Cardiac fibroblast (primary cell): Measurements from ENCODE around the gene GPBAR1.
"Not testable (repeated sequence)": the region's sequence is repeated elsewhere in the genome, so short reads cannot be mapped to it uniquely, and the experiment has no call there.

Source experiments
- DNase-seq, 2 donors: peaks; one replicate each; pipeline versions ENCODE4 v3.0.0 to v3.0.0-alpha.2; 2010; ENCODE audit warnings: low read depth in 2 of 2
- H3K4me3 ChIP-seq, 2 donors: replicated peaks in 1 of 2; 1 replicate in 1 of 2; 2 replicates in 1 of 2; pipeline ENCODE4 v1.5.1; 2011; ENCODE audit warnings: low read depth in 2 of 2, low read length in 2 of 2, mild to moderate bottlenecking in 2 of 2, moderate library complexity in 1 of 2
- CTCF ChIP-seq: IDR thresholded peaks from one replicate; pipeline ENCODE4 v1.5.1; 2011; ENCODE audit warnings: low read depth, mild to moderate bottlenecking, low read length, inconsistent platforms

Gene GPBAR1

GRCh38 chr2:218310853-218311540, 50.2 kb downstream of the GPBAR1 start:
- no peak overlapping the region for H3K4me3 ChIP-seq
- no peak for DNase-seq
- no peak for TF ChIP-seq CTCF

- DNase-seq, H3K4me3 ChIP-seq: not testable (repeated sequence)
Observed at GRCh38 chr2:218311541-218312266, 50.9 kb downstream of the GPBAR1 start.

GRCh38 chr2:218312267-218312756, 51.5 kb downstream of the GPBAR1 start:
- H3K4me3 ChIP-seq = no peak overlapping the region
- no peak for TF ChIP-seq CTCF
- DNase-seq = no peak

- no peak for TF ChIP-seq CTCF
- DNase-seq = no peak
- no peak overlapping the region for H3K4me3 ChIP-seq
Observed at GRCh38 chr2:218313356-218313755, 52.5 kb downstream of the GPBAR1 start.
